Endothelial cell of umbilical vein (primary cell): Measurements from ENCODE around the gene SLC39A11. TPM values are rescaled to one million over a fixed set of nuclear protein-coding genes. Genes with fewer than 3 reads are reported as not detected.

Experiments
- BruUV-seq: library from RNA; stranded (reverse); fragments of 400-500 nt; replicated peaks from 2 replicates; lab custom pipeline; 2021; lab: Mats Ljungman, UMichigan
- CTCF ChIA-PET: fragments of 300-600, 350-600 bp; sonication (Branson Sonifier 250); formaldehyde crosslinking; loops from one replicate; lab custom pipeline; 2021; ENCODE audit warnings: antibody characterized with exemption, inconsistent platforms; lab: Charles Lee
- POLR2A ChIA-PET: fragments of 300-600, 350-600 bp; sonication (Branson Sonifier 250); formaldehyde crosslinking; loops from one replicate; lab custom pipeline; 2021; ENCODE audit warnings: antibody characterized with exemption, inconsistent platforms; lab: Charles Lee
- DNase-seq: peaks from one replicate; pipeline ENCODE4 v3.0.0-alpha.2; 2011; ENCODE audit warnings: low read depth, low spot score
- FAIRE-seq: peaks from 2 replicates; lab custom pipeline; 2011; peaks lifted over from hg19 to GRCh38; lab: Jason Lieb, UNC
- H2AFZ ChIP-seq: 2 replicates; pipeline ENCODE4 v1.6.0; 2012; ENCODE audit warnings: low read depth, low read length, control low read depth, inconsistent platforms
- H3K27ac ChIP-seq: 2 replicates; pipeline ENCODE4 v1.5.1; 2011; ENCODE audit warnings: low read depth, mild to moderate bottlenecking, control low read depth, low read length, moderate library complexity; ENCODE audit not compliant: insufficient read depth
- H3K27me3 ChIP-seq, 2 experiments: 2 replicates each; pipeline versions ENCODE4 v1.6.0 to v1.6.1; 2011; ENCODE audit warnings: low read length in 2 of 2, mixed read lengths in 1 of 2; ENCODE audit not compliant: control insufficient read depth in 2 of 2, insufficient read depth in 2 of 2
- H3K36me3 ChIP-seq, 2 experiments: 2 replicates in 1 of 2; 3 replicates in 1 of 2; pipeline ENCODE4 v1.5.1; 2011; ENCODE audit warnings: low read length in 2 of 2, mild to moderate bottlenecking in 1 of 2, moderate library complexity in 1 of 2; ENCODE audit not compliant: control insufficient read depth in 2 of 2, insufficient read depth in 2 of 2; ENCODE audit errors: extremely low read depth in 1 of 2
- H3K4me1 ChIP-seq: 3 replicates; pipeline ENCODE4 v1.5.1; 2011; ENCODE audit warnings: mild to moderate bottlenecking, low read length; ENCODE audit not compliant: control insufficient read depth, insufficient read depth; ENCODE audit errors: extremely low read depth
- H3K4me2 ChIP-seq: 2 replicates; pipeline ENCODE4 v1.6.1; 2011; ENCODE audit warnings: low read length, control low read depth, mixed read lengths; ENCODE audit not compliant: insufficient read depth
- H3K4me3 ChIP-seq, 3 experiments: fragments of 200-600 bp in 1 of 3; sonication (generic), shearing (Covaris generic) in 1 of 3; replicated peaks in 1 of 3; 2 replicates each; pipeline ENCODE4 v1.5.1; 2011 to 2016; ENCODE audit warnings: control low read depth in 3 of 3, low read length in 3 of 3, mild to moderate bottlenecking in 2 of 3, inconsistent platforms in 1 of 3, low read depth in 1 of 3, moderate library complexity in 1 of 3; ENCODE audit not compliant: insufficient read depth in 1 of 3
- H3K79me2 ChIP-seq: 2 replicates; pipeline ENCODE4 v1.6.0; 2012; ENCODE audit warnings: low read length, inconsistent platforms; ENCODE audit not compliant: control insufficient read depth, insufficient read depth
- H3K9ac ChIP-seq: replicated peaks from 2 replicates; pipeline ENCODE3; 2011; ENCODE audit warnings: low read length, control low read depth; ENCODE audit not compliant: insufficient read depth; ENCODE audit errors: extremely low read depth
- H3K9me1 ChIP-seq: replicated peaks from 3 replicates; pipeline ENCODE4 v1.6.0; 2011; ENCODE audit warnings: mild to moderate bottlenecking, low read length; ENCODE audit not compliant: control insufficient read depth, insufficient read depth; ENCODE audit errors: extremely low read depth
- H3K9me3 ChIP-seq: replicated peaks from 2 replicates; pipeline ENCODE4 v1.5.1; 2012; ENCODE audit warnings: low read length, inconsistent platforms; ENCODE audit not compliant: control insufficient read depth, insufficient read depth
- H4K20me1 ChIP-seq: replicated peaks from 2 replicates; pipeline ENCODE3; 2011; ENCODE audit warnings: mild to moderate bottlenecking, low read length; ENCODE audit not compliant: control insufficient read depth, insufficient read depth; ENCODE audit errors: extremely low read depth
- CTCF ChIP-seq, 2 donors: IDR thresholded peaks; 1 replicate in 1 of 2; 2 replicates in 1 of 2; pipeline ENCODE4 v1.5.1; 2011; ENCODE audit warnings: low read length in 2 of 2, mild to moderate bottlenecking in 2 of 2, moderate library complexity in 2 of 2, control low read depth in 1 of 2, inconsistent platforms in 1 of 2, low read depth in 1 of 2; ENCODE audit not compliant: insufficient read depth in 1 of 2; ENCODE audit errors: extremely low read depth in 1 of 2
- EZH2 ChIP-seq: IDR thresholded peaks from 2 replicates; pipeline ENCODE4 v1.6.1; 2012; ENCODE audit warnings: borderline replicate concordance, low read depth, mild to moderate bottlenecking, moderate library complexity, low read length, inconsistent platforms; ENCODE audit not compliant: severe bottlenecking
- FOS ChIP-seq: IDR thresholded peaks from 2 replicates; pipeline ENCODE4 v1.6.1; 2011; ENCODE audit warnings: mild to moderate bottlenecking, low read length, moderate library complexity, borderline replicate concordance; ENCODE audit not compliant: insufficient read depth
- GATA2 ChIP-seq: IDR thresholded peaks from 2 replicates; pipeline ENCODE4 v1.7.0; 2011; ENCODE audit warnings: low read depth, mild to moderate bottlenecking, moderate library complexity, mixed read lengths, low read length; ENCODE audit not compliant: insufficient read length, insufficient read depth
- JUN ChIP-seq: IDR thresholded peaks from 2 replicates; pipeline ENCODE4 v1.6.1; 2011; ENCODE audit warnings: borderline replicate concordance, low read depth; ENCODE audit not compliant: insufficient read length, insufficient read depth
- MAX ChIP-seq: IDR thresholded peaks from 2 replicates; pipeline ENCODE4 v1.6.1; 2011; ENCODE audit not compliant: insufficient read depth, insufficient read length
- MYC ChIP-seq: IDR thresholded peaks from one replicate; pipeline ENCODE4 v1.6.1; 2011; ENCODE audit warnings: mild to moderate bottlenecking, low read depth, low read length
- POLR2A ChIP-seq: IDR thresholded peaks from 2 replicates; pipeline ENCODE4 v1.6.1; 2012; ENCODE audit warnings: low read depth, mild to moderate bottlenecking, control low read depth, low read length
- POLR2AphosphoS5 ChIP-seq: IDR thresholded peaks from 2 replicates; pipeline ENCODE4 v1.6.1; 2012; ENCODE audit warnings: low read depth, mild to moderate bottlenecking, control low read depth, low read length, moderate library complexity; ENCODE audit not compliant: insufficient read depth
- dilution Hi-C: fragments of 300-500 bp; cut with MboI; formaldehyde crosslinking; loops from one replicate; pipeline ENCODE4 v1.15.0; 2019; ENCODE audit warnings: low sequenced_read_pairs; ENCODE audit not compliant: extremely low pct_ligation_motif_present
- intact Hi-C: fragments of 100-400 bp; cut with micrococcal nuclease; formaldehyde crosslinking; loops from one replicate; pipeline ENCODE4 v1.10.0; 2022
- polyA plus RNA-seq, 4 experiments: library from polyadenylated mRNA; depleted of rRNA in 3 of 4; stranded (reverse) in 3 of 4; unstranded in 1 of 4; fragments of >200 nt; gene quantifications; 2 replicates each; pipeline versions ENCODE4 v1.2.1 to v1.2.3, GENCODE V29; 2011 to 2012; ENCODE audit warnings: missing spikeins in 1 of 4
- total RNA-seq: library from RNA; stranded (reverse); gene quantifications from 2 replicates; pipeline ENCODE4 v1.2.3, GENCODE V29; 2021

The SLC39A11 gene
- total and polyA plus RNA-seq, 2 donors (not counting 3 experiments of a cell fraction or from before 2014, with no cell fraction given): 8.1 to 11.9 TPM

GRCh38 chr17:72672729-72673128, 419.8 kb downstream of the SLC39A11 start:
- H3K9me1 ChIP-seq: no peaks in the 10 kb centered on the region
- BruUV-seq: no TSS peak
- H3K9me3 ChIP-seq: no peaks in the 10 kb centered on the region
- H3K4me1 ChIP-seq: no peaks in the 10 kb centered on the region
- ChIA-PET POLR2A (no interaction called here), CTCF (interaction anchor here (1.1 kb wide), 1 partner anchor 14 kb away, joined by 3 read pairs; no protein-coding TSS in a partner anchor)
- H3K27me3 ChIP-seq: no peaks in the 10 kb centered on the region
- DNase-seq (no peak), FAIRE-seq (no peak)
- no peak for TF ChIP-seq JUN
- TF ChIP-seq EZH2: no peak
- TF ChIP-seq CTCF (IDR thresholded peaks at IDR 0.05; ENCODE audit: extremely low read depth in 1 of 2, insufficient read depth in 1 of 2, low read depth in 1 of 2, low read length in 2 of 2): no peak
- TF ChIP-seq MAX: no peak
- no peak for TF ChIP-seq GATA2
- no peak for TF ChIP-seq POLR2A
- TF ChIP-seq FOS: no peak
- TF ChIP-seq POLR2AphosphoS5: no peak
- TF ChIP-seq MYC: no peak
- no peaks in the 10 kb centered on the region for H4K20me1 ChIP-seq
- dilution Hi-C loops: no loop called here
- H3K79me2 ChIP-seq: no peaks in the 10 kb centered on the region
- H2AFZ ChIP-seq: no peak overlapping the region
- H3K36me3 ChIP-seq: no peaks in the 10 kb centered on the region
- intact Hi-C loops: no loop called here
- H3K4me2 ChIP-seq: no peak overlapping the region
- H3K4me3 ChIP-seq: no peak overlapping the region
- H3K9ac ChIP-seq: no peak overlapping the region
- H3K27ac ChIP-seq: no peak overlapping the region
